Prostate gland (tissue), 2 donors: Measurements from ENCODE around the gene VSNL1.

Experiments
- CTCF ChIP-seq, 4 experiments: fragments of 200-600 bp in 2 of 4; fragments of 450-650 bp in 2 of 4; sonication (generic) in 2 of 4; IDR thresholded peaks; 1 replicate in 3 of 4; 2 replicates in 1 of 4; pipeline ENCODE4 v1.5.1; 2016 to 2019; ENCODE audit warnings: antibody characterized with exemption in 4 of 4, mild to moderate bottlenecking in 2 of 4, moderate library complexity in 2 of 4
- POLR2A ChIP-seq: fragments of 450-650 bp; IDR thresholded peaks from one replicate; pipeline ENCODE4 v1.6.1; 2016; ENCODE audit warnings: antibody characterized with exemption, mild to moderate bottlenecking

- TF ChIP-seq CTCF (IDR thresholded peaks at IDR 0.05) (no peak), POLR2A (no peak)
Observed at GRCh38 chr2:17581831-17582230, 41.3 kb downstream of the VSNL1 start.
